Hepatocyte (in vitro differentiated cells): ENCODE measurements around the gene NRIP1.

Experiments used
- EZH2 ChIP-seq: fragments of 200-600 bp; sonication (generic); IDR thresholded peaks from 2 replicates; pipeline ENCODE4 v1.6.1; 2016; ENCODE audit warnings: antibody characterized with exemption, mild to moderate bottlenecking, borderline replicate concordance
- EZH2phosphoT487 ChIP-seq: fragments of 200-600 bp; sonication (generic); IDR thresholded peaks from one replicate; pipeline ENCODE4 v1.6.1; 2018; ENCODE audit warnings: antibody characterized with exemption, mild to moderate bottlenecking, low read depth, moderate library complexity; ENCODE audit not compliant: unreplicated experiment, severe bottlenecking
- TF ChIP-seq, protein P1 (sequence below): fragments of 200-600 bp; sonication (generic); IDR thresholded peaks from 2 replicates; pipeline ENCODE4 v1.5.1; 2016; ENCODE audit warnings: antibody characterized with exemption, mild to moderate bottlenecking; ENCODE audit not compliant: poor library complexity

DNA sequence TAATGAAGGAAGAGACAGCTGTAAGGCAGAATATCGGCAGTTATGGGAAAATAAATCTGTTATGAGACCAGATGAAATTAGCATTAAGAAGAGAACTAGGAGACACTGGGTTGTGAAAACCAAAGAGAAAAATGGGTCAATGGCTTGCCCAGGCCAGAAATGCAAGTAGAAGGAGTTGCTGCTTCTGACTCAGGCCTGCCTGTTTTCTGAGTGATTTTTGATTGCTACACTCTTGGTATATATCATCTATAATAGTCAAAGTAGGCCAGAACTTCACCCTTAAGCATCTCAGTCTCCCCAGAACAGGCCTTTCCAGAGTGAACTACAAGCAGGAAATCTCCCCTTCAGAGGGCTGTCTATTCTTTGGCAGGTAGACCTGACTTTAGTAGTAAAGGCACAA is 107.0 kb downstream of the NRIP1 start:
- TF ChIP-seq, protein P1, sequence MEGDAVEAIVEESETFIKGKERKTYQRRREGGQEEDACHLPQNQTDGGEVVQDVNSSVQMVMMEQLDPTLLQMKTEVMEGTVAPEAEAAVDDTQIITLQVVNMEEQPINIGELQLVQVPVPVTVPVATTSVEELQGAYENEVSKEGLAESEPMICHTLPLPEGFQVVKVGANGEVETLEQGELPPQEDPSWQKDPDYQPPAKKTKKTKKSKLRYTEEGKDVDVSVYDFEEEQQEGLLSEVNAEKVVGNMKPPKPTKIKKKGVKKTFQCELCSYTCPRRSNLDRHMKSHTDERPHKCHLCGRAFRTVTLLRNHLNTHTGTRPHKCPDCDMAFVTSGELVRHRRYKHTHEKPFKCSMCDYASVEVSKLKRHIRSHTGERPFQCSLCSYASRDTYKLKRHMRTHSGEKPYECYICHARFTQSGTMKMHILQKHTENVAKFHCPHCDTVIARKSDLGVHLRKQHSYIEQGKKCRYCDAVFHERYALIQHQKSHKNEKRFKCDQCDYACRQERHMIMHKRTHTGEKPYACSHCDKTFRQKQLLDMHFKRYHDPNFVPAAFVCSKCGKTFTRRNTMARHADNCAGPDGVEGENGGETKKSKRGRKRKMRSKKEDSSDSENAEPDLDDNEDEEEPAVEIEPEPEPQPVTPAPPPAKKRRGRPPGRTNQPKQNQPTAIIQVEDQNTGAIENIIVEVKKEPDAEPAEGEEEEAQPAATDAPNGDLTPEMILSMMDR = no peak
- TF ChIP-seq EZH2 (no peak), EZH2phosphoT487 (no peak)
